Measurements from ENCODE around the gene ZNF354B.
"Not testable (repeated sequence)": the region's sequence is repeated elsewhere in the genome, so short reads cannot be mapped to it uniquely, and the experiment has no call there.

Gene ZNF354B
- total RNA-seq, result 15.9 to 22.6 reads per million in 2 donors

DNA sequence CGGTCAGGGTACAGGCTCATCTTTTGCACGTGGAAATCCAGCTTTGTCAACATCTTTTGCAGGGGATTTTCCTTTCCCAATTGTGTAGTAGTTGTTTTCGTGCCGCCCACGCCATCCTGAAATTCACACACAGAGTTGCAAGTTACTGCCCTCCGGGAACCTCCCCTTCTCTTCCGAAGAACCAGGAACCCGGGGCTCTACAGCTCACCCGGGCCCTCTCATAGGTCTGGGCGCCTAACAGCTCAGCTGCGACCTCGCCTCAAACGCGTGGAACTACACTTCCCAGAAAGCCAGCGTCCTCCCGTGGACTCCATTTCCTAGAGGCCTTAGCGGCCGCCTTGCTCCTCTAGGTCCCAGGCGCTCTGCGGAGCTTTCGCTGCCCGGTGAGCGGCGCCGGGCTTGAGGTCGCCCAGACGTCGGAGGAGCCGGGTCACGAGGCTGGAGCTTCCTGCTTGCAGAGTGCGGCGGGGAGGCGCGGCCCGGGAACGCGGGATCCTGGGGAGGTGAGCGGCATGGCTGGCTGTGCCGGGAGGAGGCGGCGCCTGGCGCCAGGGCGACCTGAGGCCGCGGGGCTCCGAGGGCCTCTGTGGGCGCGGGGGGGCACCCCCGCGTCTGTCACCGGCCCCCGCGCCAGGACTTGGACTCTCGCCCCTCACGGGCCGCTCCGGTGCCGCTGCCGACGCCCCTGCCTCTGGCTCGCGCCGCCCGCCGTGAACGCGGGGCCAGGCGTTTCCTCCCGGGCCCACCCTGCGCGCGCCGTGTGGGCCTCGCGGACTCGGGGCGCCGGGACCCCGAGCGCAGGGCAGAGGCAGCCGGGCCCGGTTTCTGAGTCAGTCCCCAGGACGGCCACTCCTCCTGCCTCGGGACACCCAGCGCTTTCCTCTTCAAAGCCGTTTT is at the start of gene ZNF354B:
ZNF354B (plus strand) TSS at position 329 of the 897 bp plus-strand sequence. CDS start 1,095 bp downstream, outside the sequence.
- DNase-seq, result peak; percentile 54 to 92 (median 75)

DNA sequence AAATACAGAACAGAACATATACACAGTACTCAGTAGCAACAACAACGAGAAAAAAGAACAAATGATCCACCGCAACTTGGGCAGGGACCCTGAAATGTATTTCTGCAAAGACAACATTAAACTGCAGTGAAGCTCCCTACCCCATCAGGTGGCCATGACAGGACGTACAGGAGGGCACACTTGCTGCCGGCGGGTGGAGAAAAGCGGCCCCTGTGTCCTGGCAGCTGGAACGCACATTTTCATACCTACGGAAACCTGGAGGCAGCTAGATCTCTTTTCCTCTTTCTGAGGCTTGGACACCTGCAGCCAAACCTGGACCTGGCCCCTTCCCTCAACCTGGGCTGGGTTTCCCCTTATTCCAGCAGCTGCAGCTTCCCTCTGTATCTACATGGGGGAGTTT is 42.2 kb upstream of the ZNF354B start:
- no peak for DNase-seq

DNA sequence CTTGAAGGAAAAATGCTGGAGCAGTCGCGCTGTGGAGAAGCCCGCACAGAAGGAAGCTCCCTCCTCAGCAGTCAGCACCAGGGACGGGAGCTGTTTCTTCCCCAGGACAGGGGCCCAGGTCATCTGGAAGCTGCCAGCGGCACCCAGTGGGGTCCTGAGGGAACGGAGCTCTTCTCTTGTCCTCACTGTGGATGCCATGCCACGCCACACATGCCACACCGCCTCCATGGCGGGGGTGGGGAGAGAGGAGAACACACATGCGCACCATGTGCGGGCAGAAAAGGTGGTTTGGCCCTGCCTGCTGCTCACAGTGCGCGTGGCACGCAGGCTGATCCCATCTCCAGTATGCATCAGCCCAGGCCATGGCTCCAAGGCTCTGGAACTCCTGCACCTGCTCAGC is 41.7 kb upstream of the ZNF354B start:
- DNase-seq, result no peak

DNA sequence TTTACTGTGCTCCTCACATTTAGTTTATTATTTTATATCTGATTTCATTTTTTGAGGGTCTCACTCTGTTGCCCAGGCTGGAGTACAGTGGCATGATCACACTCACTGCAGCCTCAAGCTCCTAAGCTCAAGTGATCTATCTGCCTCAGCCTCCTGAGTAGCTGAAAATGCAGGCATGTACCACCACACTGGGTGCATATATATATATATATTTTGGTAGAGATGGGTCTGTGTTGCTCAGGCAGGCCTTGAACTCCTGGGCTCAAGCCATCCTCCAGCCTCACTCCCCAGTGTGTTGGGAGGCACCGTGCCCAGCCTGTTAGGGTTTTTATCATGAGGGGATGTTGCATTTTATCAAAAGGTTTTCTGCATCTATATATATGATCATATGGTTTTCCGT is 39.8 kb upstream of the ZNF354B start:
- DNase-seq, result no peak

DNA sequence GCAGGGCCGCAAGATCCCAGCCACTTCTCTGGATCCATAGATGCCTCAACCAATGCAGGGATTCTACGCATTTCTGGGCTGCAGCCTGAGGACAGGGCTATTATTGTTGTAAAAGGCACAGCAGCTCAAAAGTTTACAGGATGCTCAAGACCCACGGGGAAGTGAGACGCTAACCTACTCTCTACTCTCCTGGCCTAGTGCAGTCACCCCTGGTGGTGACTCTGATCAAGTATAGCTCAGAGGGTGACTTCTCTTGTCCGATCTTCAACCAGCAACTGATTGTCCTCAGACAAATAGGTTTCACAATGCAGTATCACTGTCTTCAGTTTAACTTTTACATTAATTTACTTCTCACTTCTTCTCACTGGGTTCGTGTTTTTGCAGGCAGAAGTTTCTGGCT is 34.3 kb upstream of the ZNF354B start:
- DNase-seq, result no peak

DNA sequence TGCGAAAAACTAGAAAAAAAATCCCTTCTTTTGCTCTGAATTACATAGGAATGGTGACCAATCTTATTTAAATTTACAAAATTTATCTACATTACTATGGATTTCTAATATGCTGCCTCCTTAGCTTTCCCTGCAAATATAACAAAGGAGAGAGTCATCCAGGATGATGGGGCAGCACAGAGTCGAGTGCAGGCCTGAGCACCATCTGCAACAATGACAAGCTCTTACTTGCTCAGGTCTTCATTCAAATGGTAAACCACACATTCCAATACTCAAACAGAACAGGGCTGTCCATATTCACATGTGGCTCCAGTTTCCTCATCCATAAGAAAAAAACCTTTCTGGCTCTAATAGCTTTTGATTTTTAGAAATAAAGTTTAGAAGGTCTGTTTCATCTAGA is 33.5 kb upstream of the ZNF354B start:
- DNase-seq, result no peak

DNA sequence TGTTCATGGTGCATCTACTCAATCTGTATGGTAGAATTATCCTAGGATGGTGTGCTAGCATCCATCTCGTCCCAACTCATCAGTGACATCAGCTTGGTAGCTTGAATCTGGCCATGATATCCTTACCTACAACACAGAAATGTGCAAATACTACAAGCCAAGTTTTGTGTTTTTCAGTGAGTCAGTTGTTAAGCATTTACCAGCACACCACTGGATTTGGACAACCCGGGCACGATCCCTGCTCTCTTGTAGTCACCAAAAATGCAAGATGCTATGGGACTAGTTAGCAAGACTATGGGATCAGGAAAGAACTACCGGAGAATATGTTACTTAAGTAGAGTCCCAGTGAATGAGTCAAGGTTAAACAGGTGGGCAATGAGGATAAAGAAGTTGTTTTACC is 32.1 kb upstream of the ZNF354B start:
- no peak for DNase-seq

DNA sequence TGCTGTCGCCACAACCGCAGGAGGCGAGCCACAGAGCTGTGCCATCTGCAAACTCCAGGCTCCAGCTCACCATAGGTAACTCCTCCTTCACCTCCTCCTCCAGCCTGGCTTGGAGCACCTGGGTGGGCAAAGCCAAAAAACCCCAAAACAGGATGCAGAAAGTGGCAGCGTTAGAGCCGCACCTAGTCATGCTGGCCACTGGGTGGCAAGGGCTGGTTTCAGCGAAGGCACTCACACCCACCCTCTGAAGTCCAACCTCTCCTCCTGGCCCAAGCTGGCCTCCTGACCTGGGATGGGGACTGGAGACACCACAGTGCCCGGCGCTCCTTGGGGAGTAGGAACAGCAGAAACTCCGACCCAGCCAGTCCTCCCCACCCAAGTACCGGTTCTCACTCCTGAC is 28.7 kb upstream of the ZNF354B start:
- no peak for DNase-seq

DNA sequence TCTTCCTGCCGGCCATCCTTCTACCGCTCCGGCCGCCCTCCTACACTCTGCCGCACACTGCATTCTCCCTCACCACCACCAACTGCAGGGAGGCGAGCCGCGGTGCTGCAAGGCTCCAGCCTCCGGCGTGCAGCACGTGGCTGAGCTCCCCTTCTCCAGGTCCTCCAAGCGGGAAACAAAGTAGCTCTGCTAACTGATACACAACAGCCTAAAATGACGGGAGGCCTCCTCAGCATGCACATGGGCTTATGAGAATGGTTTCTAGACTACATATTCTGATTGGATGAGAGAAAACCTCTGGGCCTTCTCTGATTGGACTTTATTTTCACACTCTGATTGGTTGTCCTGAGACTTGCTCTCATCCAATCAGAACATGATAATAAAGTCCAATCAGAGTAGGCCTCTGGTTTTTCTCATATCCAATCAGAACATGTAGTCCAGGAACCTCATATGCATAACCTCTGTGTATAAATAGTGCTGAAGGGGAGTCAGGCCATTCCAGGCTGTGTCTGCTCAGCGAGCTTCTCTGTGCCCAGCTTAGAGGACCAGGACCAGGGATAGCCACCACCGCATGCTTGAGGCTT is 27.0 kb upstream of the ZNF354B start:
- no peak for DNase-seq

DNA sequence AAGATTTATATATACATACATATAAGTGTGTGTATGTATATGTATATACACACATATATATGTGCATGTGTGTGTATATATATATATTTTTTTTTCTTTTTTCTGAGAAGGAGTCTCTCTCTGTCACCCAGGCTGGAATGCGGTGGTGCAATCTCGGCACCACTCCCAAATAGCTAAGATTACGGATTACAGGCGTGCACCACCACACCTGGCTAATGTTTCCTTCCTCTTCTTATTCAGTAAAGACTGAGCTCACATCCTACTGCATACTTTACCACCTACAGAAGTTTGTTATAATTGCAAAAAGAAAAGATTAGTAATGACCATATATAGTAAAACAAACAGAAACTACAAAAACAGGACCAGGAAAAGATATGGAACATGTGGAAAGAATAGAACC is 23.1 kb upstream of the ZNF354B start:
- DNase-seq, result no peak

DNA sequence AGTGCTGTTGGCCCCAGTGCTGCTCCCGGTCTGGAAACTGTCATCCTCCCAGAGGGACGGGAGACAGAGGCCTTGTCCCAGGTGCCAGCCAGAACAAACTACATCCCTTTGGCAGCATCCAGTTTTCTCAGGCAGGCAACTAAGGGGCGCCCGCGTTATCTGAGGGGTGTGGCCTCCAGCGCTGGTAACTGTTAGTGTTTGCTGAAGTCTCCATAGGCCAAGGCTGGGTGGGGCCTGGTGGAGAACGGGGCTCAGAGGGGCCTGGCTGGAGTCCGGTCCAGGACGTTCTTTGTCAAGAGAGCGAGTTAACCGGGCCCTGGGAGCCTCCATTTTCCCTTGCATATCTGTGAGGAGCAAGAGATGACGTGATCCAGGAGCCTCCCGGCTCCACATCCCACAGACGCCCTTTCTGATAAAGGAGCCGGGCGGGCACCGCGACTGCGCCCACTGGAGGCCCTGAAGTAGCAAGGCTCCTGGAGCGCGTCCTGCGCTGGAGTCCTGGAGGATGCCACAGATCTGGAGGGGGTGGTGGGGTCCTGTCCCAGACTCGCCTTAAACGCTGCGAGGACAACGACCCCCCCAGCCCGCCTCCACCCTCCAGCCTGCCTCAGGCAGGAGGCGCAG is 20.9 kb upstream of the ZNF354B start:
- not testable (repeated sequence) for DNase-seq

DNA sequence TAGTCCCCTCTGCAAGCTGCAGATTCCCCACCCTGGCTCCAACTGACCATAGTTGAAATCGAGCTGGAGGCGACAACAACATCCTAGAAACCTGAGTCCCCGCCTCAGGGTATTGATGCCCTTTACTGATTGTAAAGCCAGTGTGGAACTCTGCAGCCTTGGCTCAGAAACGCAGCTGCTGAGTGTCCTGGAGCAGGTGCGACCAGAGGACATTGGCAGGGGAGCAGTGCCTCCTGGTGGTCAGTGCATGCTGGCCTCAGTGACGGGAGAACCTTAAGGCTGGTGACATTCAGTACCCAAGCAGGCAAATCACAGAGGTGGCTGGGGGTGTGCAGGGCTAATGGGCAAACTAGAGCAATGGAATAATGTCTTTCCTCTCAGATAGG is 20.4 kb upstream of the ZNF354B start:
- DNase-seq, result peak in 3 of 5 experiments; percentile 3 to 26 (median 14)

DNA sequence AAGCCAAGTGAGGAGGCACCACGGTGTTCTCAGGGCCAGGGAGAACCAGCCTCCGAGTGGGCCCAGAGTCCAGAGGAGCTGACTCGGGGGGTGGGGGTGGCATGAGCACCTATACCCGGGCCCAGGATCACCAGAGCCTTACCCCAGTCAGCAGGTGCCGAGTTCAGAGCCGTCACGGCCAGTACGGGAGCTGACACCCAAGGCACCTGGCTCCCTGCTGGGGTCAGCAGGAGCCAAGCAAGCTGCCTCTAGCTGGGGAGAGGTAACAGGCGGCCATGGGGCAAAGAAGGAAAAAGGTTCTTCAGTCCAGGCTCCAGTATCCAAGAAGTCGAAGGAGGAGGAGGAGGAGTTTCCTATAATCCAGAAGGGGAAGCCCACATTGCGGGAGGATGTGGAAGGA is 19.4 kb upstream of the ZNF354B start:
- not testable (repeated sequence) for DNase-seq

DNA sequence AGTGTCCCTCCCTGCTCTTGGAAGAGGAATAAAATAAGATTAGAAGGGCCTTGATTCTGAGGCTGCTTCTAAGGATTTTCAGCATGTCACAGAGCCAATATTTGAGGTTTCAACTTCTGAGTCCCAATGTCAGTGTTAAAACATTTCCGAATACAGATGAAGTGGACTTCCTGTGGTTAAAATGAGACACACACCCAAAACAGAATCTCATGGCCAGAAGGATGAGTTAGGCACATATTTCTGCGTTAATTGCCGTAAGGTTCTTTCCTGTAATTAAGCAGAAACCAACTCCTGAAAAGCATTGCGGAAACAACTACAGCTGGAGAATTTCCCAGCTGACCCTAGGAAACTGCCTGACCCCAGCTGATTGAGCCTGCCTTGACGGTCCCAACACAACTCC is 10.4 kb upstream of the ZNF354B start:
- no peak for DNase-seq

DNA sequence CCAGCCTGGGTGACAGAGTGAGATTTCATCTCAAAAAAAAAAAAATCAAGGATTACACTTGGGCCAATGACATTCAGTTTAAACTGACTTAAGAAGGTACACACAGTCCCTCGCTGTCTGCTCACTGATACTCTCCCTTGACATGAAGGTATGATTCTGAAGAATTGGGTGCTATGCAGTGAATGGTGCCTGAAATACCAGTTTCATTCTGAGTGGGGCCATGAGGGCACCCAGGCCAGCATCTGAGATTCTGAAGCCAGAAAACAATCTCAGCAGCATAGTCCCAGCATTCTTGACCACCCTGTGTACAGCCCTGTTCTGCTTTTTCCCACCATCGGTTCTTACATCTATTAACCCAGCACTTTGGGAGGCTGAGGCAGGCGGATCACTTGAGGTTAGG is 7.8 kb upstream of the ZNF354B start:
- no peak for DNase-seq

DNA sequence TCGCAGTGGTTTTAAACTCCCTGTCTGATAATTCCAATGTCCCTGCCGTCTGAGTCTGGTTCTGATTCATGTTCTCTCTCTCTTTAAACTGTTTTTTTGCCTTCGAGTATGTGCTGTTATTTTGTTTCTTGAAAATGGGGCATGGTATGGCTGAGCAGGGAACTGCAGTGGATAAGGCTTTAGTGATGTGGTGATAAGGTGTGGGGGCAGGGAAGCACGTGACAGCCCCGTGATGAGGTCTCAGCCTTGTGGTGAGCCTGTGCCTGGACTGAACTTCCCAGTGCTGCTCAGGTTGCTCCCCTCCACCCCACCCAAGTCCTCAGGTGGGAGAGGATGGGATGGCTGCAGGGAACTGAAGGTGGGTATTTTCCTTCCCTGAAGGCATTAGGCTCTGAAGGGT is 5.5 kb upstream of the ZNF354B start:
- DNase-seq, result no peak

DNA sequence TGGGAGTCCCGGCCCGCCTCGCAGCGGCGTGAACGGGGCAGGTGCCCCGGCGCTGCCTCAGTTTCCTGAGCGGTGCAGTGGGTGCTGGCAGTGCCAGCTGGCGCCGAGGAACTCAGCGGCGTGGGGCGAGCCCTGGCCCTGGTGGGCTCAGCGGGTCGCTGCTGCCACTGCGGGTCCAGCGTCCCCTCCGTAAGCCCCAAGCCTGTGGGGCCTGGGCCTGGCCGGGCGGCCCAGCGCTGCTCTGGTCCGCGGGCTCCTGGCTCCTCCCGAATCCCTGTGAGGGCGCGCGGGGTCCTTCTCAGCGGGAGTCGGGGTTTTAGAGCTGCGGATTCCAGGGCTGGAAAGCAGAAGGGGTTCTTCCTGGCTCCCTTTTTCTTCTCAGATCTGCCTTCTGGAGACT is 862 bp downstream of the ZNF354B start:
- not testable (repeated sequence) for DNase-seq

DNA sequence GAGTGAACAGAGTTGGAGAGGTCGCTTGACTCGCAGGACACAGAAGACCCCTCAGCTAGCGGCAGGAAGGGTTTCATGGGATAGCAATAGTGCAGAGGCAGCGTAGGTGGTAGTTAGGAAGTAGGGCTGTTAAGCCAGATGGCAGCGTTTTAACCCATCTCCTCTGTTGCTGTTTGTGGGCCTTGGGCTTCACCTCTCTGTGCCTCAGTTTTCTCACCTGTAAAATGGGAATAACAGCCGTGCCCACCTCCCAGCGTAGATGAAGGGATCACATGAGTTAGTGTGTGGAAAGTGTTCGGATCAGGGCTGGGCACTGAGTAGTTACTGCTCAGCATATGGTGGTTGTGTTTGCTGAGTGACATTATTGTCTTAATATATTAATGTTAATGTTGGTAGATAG is 1.9 kb downstream of the ZNF354B start:
- DNase-seq, result no peak

DNA sequence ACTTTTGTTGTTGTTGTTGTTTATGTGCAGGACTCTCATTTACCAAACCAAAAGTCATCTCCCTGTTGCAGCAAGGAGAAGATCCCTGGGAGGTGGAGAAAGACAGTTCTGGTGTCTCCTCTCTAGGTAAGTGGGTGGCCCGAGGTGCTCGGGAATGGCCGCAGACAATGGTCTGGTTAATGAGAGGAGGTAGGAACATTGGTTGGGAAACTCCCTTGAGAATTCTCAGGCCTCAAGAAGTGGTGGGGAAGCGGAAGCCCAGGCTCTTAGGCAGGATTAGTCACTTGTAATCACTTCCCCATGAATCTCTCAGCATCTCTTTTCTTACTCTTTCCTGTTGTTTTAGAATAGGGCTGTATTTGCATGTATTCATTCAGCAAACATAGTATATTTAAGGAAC is 7.2 kb downstream of the ZNF354B start:
- DNase-seq, result no peak

DNA sequence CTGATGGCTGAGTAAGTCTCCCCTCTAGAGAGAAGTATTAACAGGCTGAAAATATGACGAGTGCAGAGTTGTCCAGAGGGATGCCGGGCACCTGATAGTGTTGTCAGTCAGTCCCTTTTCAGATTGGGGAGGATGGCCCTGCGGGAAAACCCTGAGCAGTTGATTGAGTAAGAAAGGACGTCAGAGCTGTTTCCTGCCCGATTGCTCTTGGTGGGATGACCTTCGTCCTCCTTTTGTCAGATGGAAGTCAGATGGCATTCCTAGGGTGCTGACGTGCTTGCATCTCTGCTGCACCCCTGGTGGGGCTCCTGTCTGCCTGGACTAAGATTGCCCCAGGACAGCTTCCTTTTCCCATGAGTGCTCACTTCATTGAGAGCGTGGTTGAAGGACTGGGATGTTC is 9.8 kb downstream of the ZNF354B start:
- DNase-seq, result no peak

DNA sequence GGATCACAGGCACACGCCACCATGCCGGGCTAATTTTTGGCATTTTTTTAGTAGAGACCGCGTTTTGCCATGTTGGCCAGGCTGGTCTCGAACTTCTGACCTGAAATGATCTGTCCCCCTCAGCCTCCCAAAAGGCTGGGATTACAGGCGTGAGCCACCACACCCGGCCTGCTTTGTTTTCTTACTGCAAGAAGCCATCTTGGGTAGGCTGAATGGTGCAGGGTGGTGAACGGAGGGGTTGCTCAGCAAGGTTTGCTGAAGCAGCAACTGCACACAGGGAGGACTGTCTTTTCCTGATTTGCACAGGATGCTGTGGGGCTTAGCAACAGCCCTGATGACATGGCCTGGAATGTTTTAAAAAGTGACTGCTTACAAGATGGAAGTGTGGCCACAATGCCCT is 10.7 kb downstream of the ZNF354B start:
- DNase-seq, result no peak

DNA sequence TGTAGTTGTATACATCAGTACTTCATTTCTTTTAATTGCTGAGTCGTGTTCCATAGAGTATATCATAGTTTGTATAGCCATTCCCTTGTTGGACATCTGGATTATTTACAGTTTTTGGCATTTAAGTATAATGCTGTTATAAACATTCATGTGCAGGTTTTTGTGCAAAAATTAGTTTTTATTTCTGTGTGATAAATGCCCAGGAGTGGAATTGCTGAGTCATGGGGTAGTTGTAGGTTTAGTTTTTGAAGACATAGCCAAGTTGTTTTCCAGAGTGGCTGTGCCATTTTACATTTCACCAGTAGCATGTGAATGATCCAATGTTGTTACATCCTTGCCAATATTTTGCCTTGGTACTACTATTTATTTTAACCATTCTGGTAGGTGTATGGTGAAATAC is 12.5 kb downstream of the ZNF354B start:
- DNase-seq, result no peak

DNA sequence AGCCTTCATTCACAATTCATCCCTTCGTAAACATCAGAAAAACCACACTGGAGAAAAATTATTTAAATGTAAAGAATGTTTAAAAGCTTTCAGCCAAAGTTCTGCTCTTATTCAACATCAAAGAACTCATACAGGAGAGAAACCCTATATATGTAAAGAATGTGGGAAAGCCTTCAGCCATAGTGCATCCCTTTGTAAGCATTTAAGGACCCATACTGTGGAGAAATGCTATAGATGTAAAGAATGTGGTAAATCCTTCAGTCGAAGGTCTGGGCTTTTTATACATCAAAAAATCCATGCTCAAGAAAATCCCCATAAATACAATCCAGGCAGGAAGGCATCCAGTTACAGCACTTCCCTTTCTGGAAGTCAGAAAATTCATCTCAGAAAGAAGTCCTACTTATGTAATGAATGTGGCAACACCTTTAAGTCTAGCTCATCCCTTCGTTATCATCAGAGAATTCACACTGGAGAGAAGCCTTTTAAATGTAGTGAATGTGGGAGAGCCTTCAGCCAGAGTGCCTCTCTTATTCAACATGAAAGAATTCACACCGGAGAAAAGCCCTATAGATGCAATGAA is 23.5 kb downstream of the ZNF354B start:
- not testable (repeated sequence) for DNase-seq
